ENCODE measurements around the gene CNST. TPM values are rescaled to one million over a fixed set of nuclear protein-coding genes. Genes with fewer than 3 reads are reported as not detected.

CNST gene
- total and polyA plus RNA-seq, 9 of the 15 experiments (the other 6 are each of a cell fraction or from before 2014, with no cell fraction given): 17.0 to 55.3 (median 30.8) TPM

- TF ChIP-seq NRF1 (conservative IDR thresholded peaks at IDR 0.05 in 1 of 2, IDR thresholded peaks at IDR 0.05 in 1 of 2): peak in 1 of 2 experiments; percentile 32; a peak in 1 of 4 replicates
- peak; percentile 26 to 42 (median 30); a peak in 4 of 6 replicates for TF ChIP-seq CTCF (IDR thresholded peaks at IDR 0.05 in 2 of 3, conservative IDR thresholded peaks at IDR 0.05 in 1 of 3; ENCODE audit: insufficient read depth in 2 of 3, low read depth in 1 of 3, low read length in 3 of 3)
These were observed 120.7 kb downstream of the CNST start (continued) for GRCh38 chr1:246687002-246687401.

- no peaks in the 10 kb centered on the region for H4K20me1 ChIP-seq (replicated peaks; ENCODE audit: control insufficient read depth, insufficient read depth, low read length)
- intact Hi-C loops (cut with micrococcal nuclease) (loop anchor here (1.0 to 10.0 kb wide), 3 partner anchors 10 to 1535 kb away; partner anchors contain the start of gene KIF26B), in situ Hi-C loops (cut with MboI) (no loop called here)
- H3K79me2 ChIP-seq (ENCODE audit: control insufficient read depth, insufficient read depth, low read length): no peaks in the 10 kb centered on the region
- 9% methylated on average over 16 of the region's 16 CpGs for WGBS (ENCODE audit: insufficient coverage, low coverage, missing lambda C conversion rate)
- H3K27ac ChIP-seq (ENCODE audit: extremely low read depth, low read depth, low read length): no peak overlapping the region
- H3K4me2 ChIP-seq (ENCODE audit: insufficient read depth, low read length): no peak overlapping the region; the same call in 1 of the 2 replicates
- peak; percentile 90 for FAIRE-seq
- no TSS peak for BruUV-seq (replicated peaks)
- DNase-seq (ENCODE audit: extremely low read depth in 1 of 4, low spot score in 3 of 4): peak; percentile 72 to 85 (median 77)
- peak; percentile 96 for ATAC-seq
- CTCF ChIA-PET (ENCODE audit: low intra/inter-chr PET ratio): interaction anchor here (1.2 to 2.1 kb wide), 2 partner anchors 65 to 193 kb away, joined by 5 to 11 read pairs; no protein-coding TSS in a partner anchor
- no peaks in the 10 kb centered on the region for H3K9me1 ChIP-seq (ENCODE audit: control insufficient read depth, insufficient read depth, low read length)
- H3K36me3 ChIP-seq (ENCODE audit: control insufficient read depth, insufficient read depth, low read length): no peaks in the 10 kb centered on the region
- H3K9ac ChIP-seq (ENCODE audit: insufficient read depth in 1 of 2, low read depth in 2 of 2, low read length in 2 of 2): peak overlapping the region in 1 of 2 experiments; percentile 81; a peak in 2 of 4 replicates
- H3K4me1 ChIP-seq (replicated peaks in 1 of 2; ENCODE audit: control insufficient read depth in 2 of 2, insufficient read depth in 2 of 2, low read length in 2 of 2): peaks cover 0 to 7% of the 10 kb centered on the region in 2 experiments; a peak in 3 of 5 replicates
- H3K4me3 ChIP-seq: no peak overlapping the region
- peak overlapping the region; percentile 63; the same call in 1 of the 2 replicates for H2AFZ ChIP-seq (ENCODE audit: low read depth, low read length)
- H3K9me3 ChIP-seq (replicated peaks; ENCODE audit: control insufficient read depth, insufficient read depth, low read depth, low read length): no peaks in the 10 kb centered on the region
- no peaks in the 10 kb centered on the region; a peak in 1 of 5 replicates for H3K27me3 ChIP-seq (ENCODE audit: control insufficient read depth in 2 of 2, insufficient read depth in 2 of 2, low read length in 2 of 2)
- POLR2A ChIA-PET: interaction anchor here (1.1 to 2.3 kb wide), 2 partner anchors 9 to 105 kb away, joined by 3 to 7 read pairs; no protein-coding TSS in a partner anchor
- TF ChIP-seq RBFOX2 (IDR thresholded peaks at IDR 0.05; ENCODE audit: low read depth, low read length) (no peak), ESRRA (IDR thresholded peaks at IDR 0.05; ENCODE audit: borderline replicate concordance, low read depth) (no peak), ZNF384 (IDR thresholded peaks at IDR 0.05; ENCODE audit: low read depth, low read length) (peak; percentile 47; the same call in 1 of the 2 replicates), RNF219 (CRISPR knock-in tag; IDR thresholded peaks at IDR 0.05) (no peak), SRF (CRISPR knock-in tag; IDR thresholded peaks at IDR 0.05) (no peak), CC2D1A (IDR thresholded peaks at IDR 0.05) (no peak; the same call in 1 of the 2 replicates), PHF21A (IDR thresholded peaks at IDR 0.05; ENCODE audit: borderline replicate concordance, low read depth) (no peak), RAD21 (CRISPR knock-in tag; conservative IDR thresholded peaks at IDR 0.05 in 1 of 2, IDR thresholded peaks at IDR 0.05 in 1 of 2) (peak; percentile 67 to 80), CTCF (IDR thresholded peaks at IDR 0.05 in 2 of 3, conservative IDR thresholded peaks at IDR 0.05 in 1 of 3; ENCODE audit: insufficient read depth in 2 of 3, low read depth in 1 of 3, low read length in 3 of 3) (peak; percentile 84 to 96 (median 93))
These were observed 123.3 kb downstream of the CNST start for GRCh38 chr1:246689409-246690008.

Data from K562 (cell line).